PC-3 (cell line): Measurements from ENCODE around the gene WDR7. TPM values are rescaled to one million over a fixed set of nuclear protein-coding genes. Genes with fewer than 3 reads are reported as not detected.

ENCODE experiments used
- ATAC-seq: fragments of 200-7000 bp; cut with Tn5 transposase; 2 replicates; pipeline ENCODE4 v1.9.1; 2020; ENCODE audit warnings: mild to moderate bottlenecking, moderate library complexity
- BruUV-seq: library from RNA; stranded (reverse); fragments of 400-500 nt; replicated peaks from 2 replicates; lab custom pipeline; 2021; lab: Mats Ljungman, UMichigan
- CTCF ChIA-PET: fragments of 300-600 bp; sonication (Branson Sonifier 250); formaldehyde crosslinking; loops from one replicate; lab custom pipeline; 2022; ENCODE audit warnings: antibody characterized with exemption; lab: Charles Lee
- POLR2A ChIA-PET: fragments of 300-600 bp; sonication (Branson Sonifier 250); formaldehyde crosslinking; loops from one replicate; lab custom pipeline; 2022; ENCODE audit warnings: antibody characterized with exemption; ENCODE audit not compliant: unreplicated experiment; lab: Charles Lee
- DNase-seq: peaks from one replicate; pipeline ENCODE4 v3.0.0-alpha.2; 2015
- H2AFZ ChIP-seq: fragments of 300-600 bp; sonication (generic); 2 replicates; pipeline ENCODE4 v1.6.0; 2016; ENCODE audit warnings: antibody characterized with exemption, low read length
- H3F3A ChIP-seq: fragments of 300-600 bp; sonication (generic); one replicate; pipeline ENCODE4 v1.6.0; 2017; ENCODE audit warnings: antibody characterized with exemption, low read length, control low read depth, mild to moderate bottlenecking; ENCODE audit not compliant: unreplicated experiment
- H3K27ac ChIP-seq: fragments of 300-600 bp; sonication (generic); 2 replicates; pipeline ENCODE4 v1.5.1; 2016; ENCODE audit warnings: mild to moderate bottlenecking, low read length
- H3K27me3 ChIP-seq: fragments of 300-600 bp; sonication (generic); 2 replicates; pipeline ENCODE4 v1.6.1; 2016; ENCODE audit warnings: low read length, mixed read lengths
- H3K36me3 ChIP-seq: fragments of 300-600 bp; sonication (generic); 2 replicates; pipeline ENCODE4 v1.6.1; 2016; ENCODE audit warnings: low read depth, mixed run types, low read length, mixed read lengths
- H3K4me1 ChIP-seq: fragments of 300-600 bp; sonication (generic); 2 replicates; pipeline ENCODE4 v1.5.1; 2016; ENCODE audit warnings: low read length; ENCODE audit not compliant: insufficient read depth
- H3K4me2 ChIP-seq: fragments of 300-600 bp; sonication (generic); 2 replicates; pipeline ENCODE4 v1.6.0; 2016; ENCODE audit warnings: low read length
- H3K4me3 ChIP-seq: fragments of 300-600 bp; sonication (generic); 2 replicates; pipeline ENCODE4 v1.5.1; 2016; ENCODE audit warnings: mild to moderate bottlenecking, low read length, mixed read lengths
- H3K79me2 ChIP-seq: fragments of 300-600 bp; sonication (generic); 2 replicates; pipeline ENCODE4 v1.6.1; 2017; ENCODE audit warnings: low read length, mixed read lengths
- H3K9ac ChIP-seq: fragments of 300-600 bp; sonication (generic); 2 replicates; pipeline ENCODE4 v1.6.0; 2016; ENCODE audit warnings: mild to moderate bottlenecking, low read length
- H3K9me2 ChIP-seq: fragments of 300-600 bp; sonication (generic); replicated peaks from 2 replicates; pipeline ENCODE4 v1.6.1; 2016; ENCODE audit warnings: mixed run types, low read length, mixed read lengths
- H3K9me3 ChIP-seq: fragments of 300-600 bp; sonication (generic); 2 replicates; pipeline ENCODE4 v1.6.1; 2016; ENCODE audit warnings: low read length, mixed read lengths
- H4K20me1 ChIP-seq: fragments of 300-600 bp; sonication (generic); 2 replicates; pipeline ENCODE4 v1.6.1; 2016; ENCODE audit warnings: low read length, mixed read lengths
- CTCF ChIP-seq: fragments of 300-600 bp; sonication (generic); conservative IDR thresholded peaks from 2 replicates; pipeline ENCODE4 v1.5.1; 2017; ENCODE audit warnings: antibody characterized with exemption, low read depth, mild to moderate bottlenecking, low read length
- EZH2 ChIP-seq: fragments of 300-600 bp; sonication (generic); IDR thresholded peaks from one replicate; pipeline ENCODE4 v1.6.1; 2017; ENCODE audit warnings: antibody characterized with exemption, mild to moderate bottlenecking, low read length; ENCODE audit not compliant: unreplicated experiment
- EZH2phosphoT487 ChIP-seq: fragments of 300-600 bp; sonication (generic); IDR thresholded peaks from 2 replicates; pipeline ENCODE4 v1.6.1; 2018; ENCODE audit warnings: mild to moderate bottlenecking, antibody characterized with exemption, low read length, borderline replicate concordance
- intact Hi-C: fragments of 100-400 bp; cut with micrococcal nuclease; formaldehyde crosslinking; loops from 2 replicates; pipeline ENCODE4 v1.9.0; 2023
- total RNA-seq: library from RNA; depleted of rRNA; stranded (reverse); fragments of >200 nt; gene quantifications from 2 replicates; pipeline ENCODE4 v1.2.3, GENCODE V29; 2014

The WDR7 gene
- total RNA-seq, 1 experiment from 2014 or later = 16.0 TPM

GRCh38 chr18:57008001-57008686, 357.0 kb downstream of the WDR7 start:
- Histone ChIP-seq H3K9me3 (no peaks in the 10 kb centered on the region), H3K4me3 (no peak overlapping the region), H3K4me1 (peaks cover 8% of the 10 kb centered on the region), H3K36me3 (no peaks in the 10 kb centered on the region), H2AFZ (no peak overlapping the region), H3K79me2 (no peaks in the 10 kb centered on the region), H3K27ac (no peak overlapping the region), H3K9me2 (no peaks in the 10 kb centered on the region), H3K27me3 (no peaks in the 10 kb centered on the region), H3K4me2 (no peak overlapping the region), H4K20me1 (no peaks in the 10 kb centered on the region), H3F3A (no peaks in the 10 kb centered on the region), H3K9ac (no peak overlapping the region)
- POLR2A ChIA-PET = interaction anchor here (0.6 kb wide), 1 partner anchor 1177 kb away, joined by 5 read pairs; no protein-coding TSS in a partner anchor
- CTCF ChIA-PET = no interaction called here
- BruUV-seq = no TSS peak
- DNase-seq (no peak), ATAC-seq (no peak)
- intact Hi-C loops = loop anchor here (10.0 kb wide), 2 partner anchors 143 to 233 kb away; no protein-coding TSS in a partner anchor
- no peak for TF ChIP-seq CTCF
- no peak for TF ChIP-seq EZH2
- no peak for TF ChIP-seq EZH2phosphoT487

GRCh38 chr18:57009844-57010243, 358.7 kb downstream of the WDR7 start:
- H3K9me2 ChIP-seq = no peaks in the 10 kb centered on the region
- H4K20me1 ChIP-seq = no peaks in the 10 kb centered on the region
- H3K79me2 ChIP-seq = no peaks in the 10 kb centered on the region
- H3K4me1 ChIP-seq = 0 out of 2 replicates have a peak, but pooled peaks cover 2% of the 10 kb centered on the region
- no peak overlapping the region for H3K4me3 ChIP-seq
- intact Hi-C loops = loop anchor here (10.0 kb wide), 2 partner anchors 145 to 235 kb away; no protein-coding TSS in a partner anchor
- no peaks in the 10 kb centered on the region for H3K9me3 ChIP-seq
- ChIA-PET CTCF (interaction anchor here (0.5 kb wide), 1 partner anchor 543 kb away, joined by 3 read pairs; no protein-coding TSS in a partner anchor), POLR2A (no interaction called here)
- no peaks in the 10 kb centered on the region for H3F3A ChIP-seq
- ATAC-seq = no peak
- no peak overlapping the region for H3K4me2 ChIP-seq
- H3K9ac ChIP-seq = no peak overlapping the region
- H2AFZ ChIP-seq = no peak overlapping the region
- no peak overlapping the region for H3K27ac ChIP-seq
- TF ChIP-seq EZH2phosphoT487 = no peak
- TF ChIP-seq EZH2 = no peak
- no peak for TF ChIP-seq CTCF
- H3K27me3 ChIP-seq = no peaks in the 10 kb centered on the region
- H3K36me3 ChIP-seq = no peaks in the 10 kb centered on the region
- no TSS peak for BruUV-seq
- DNase-seq = no peak

- CTCF ChIA-PET = no interaction called here
- no peak for ATAC-seq
These were observed 363.7 kb downstream of the WDR7 start for GRCh38 chr18:57014772-57015413.

More at GRCh38 chr18:57014772-57015413, 363.7 kb downstream of the WDR7 start:
- intact Hi-C loops = no loop called here
- no peaks in the 10 kb centered on the region for H3K4me1 ChIP-seq
- no peak overlapping the region for H2AFZ ChIP-seq
- H3K27ac ChIP-seq = no peak overlapping the region
- no peak overlapping the region for H3K9ac ChIP-seq
- no TSS peak for BruUV-seq
- H3F3A ChIP-seq = no peaks in the 10 kb centered on the region
- H3K4me2 ChIP-seq = no peak overlapping the region
- no peak for TF ChIP-seq CTCF
- no peak for TF ChIP-seq EZH2phosphoT487
- TF ChIP-seq EZH2 = no peak
- H3K9me3 ChIP-seq = no peaks in the 10 kb centered on the region
- no peaks in the 10 kb centered on the region for H3K36me3 ChIP-seq
- DNase-seq = no peak
- no peak overlapping the region for H3K4me3 ChIP-seq
- POLR2A ChIA-PET = no interaction called here
- no peaks in the 10 kb centered on the region for H4K20me1 ChIP-seq
- no peaks in the 10 kb centered on the region for H3K9me2 ChIP-seq
- H3K79me2 ChIP-seq = no peaks in the 10 kb centered on the region
- H3K27me3 ChIP-seq = no peaks in the 10 kb centered on the region
